Liver (tissue), 9 donors: Measurements from ENCODE around the gene SLC5A2. TPM values are rescaled to one million over a fixed set of nuclear protein-coding genes. Genes with fewer than 3 reads are reported as not detected.
A peak's percentile ranks its signal among the peaks of the same experiment; 100 is the strongest.

ENCODE experiments used
- DNase-seq: peaks from one replicate; pipeline ENCODE4 v3.0.0-alpha.2; 2017; ENCODE audit warnings: low spot score
- H3K27ac ChIP-seq, 2 donors: one replicate each; pipeline ENCODE4 v1.7.0; 2013; ENCODE audit warnings: inconsistent platforms in 2 of 2, low read length in 2 of 2, control low read depth in 1 of 2, low read depth in 1 of 2, mild to moderate bottlenecking in 1 of 2
- H3K27me3 ChIP-seq, 4 donors: one replicate each; pipeline versions ENCODE4 v1.6.1 to v1.7.0; 2013; ENCODE audit warnings: low read length in 3 of 4, inconsistent platforms in 1 of 4, mild to moderate bottlenecking in 1 of 4, moderate library complexity in 1 of 4; ENCODE audit not compliant: control insufficient read depth in 4 of 4, insufficient read depth in 4 of 4
- H3K36me3 ChIP-seq, 4 donors: one replicate each; pipeline versions ENCODE4 v1.6.1 to v1.7.0; 2013; ENCODE audit warnings: low read length in 3 of 4, mild to moderate bottlenecking in 3 of 4, low read depth in 1 of 4, moderate library complexity in 1 of 4; ENCODE audit not compliant: control insufficient read depth in 4 of 4, insufficient read depth in 3 of 4
- H3K4me1 ChIP-seq, 4 donors: one replicate each; pipeline versions ENCODE4 v1.6.1 to v1.7.0; 2013; ENCODE audit warnings: low read length in 3 of 4, mild to moderate bottlenecking in 3 of 4, moderate library complexity in 1 of 4; ENCODE audit not compliant: control insufficient read depth in 4 of 4, insufficient read depth in 4 of 4
- H3K4me3 ChIP-seq, 3 donors: one replicate each; pipeline versions ENCODE4 v1.6.1 to v1.7.0; 2013; ENCODE audit warnings: low read length in 3 of 3, control low read depth in 1 of 3, low read depth in 1 of 3, mild to moderate bottlenecking in 1 of 3
- H3K9ac ChIP-seq, 2 donors: one replicate each; pipeline ENCODE4 v1.7.0; 2013; ENCODE audit warnings: low read length in 2 of 2, mild to moderate bottlenecking in 2 of 2, moderate library complexity in 2 of 2, control low read depth in 1 of 2, low read depth in 1 of 2
- H3K9me3 ChIP-seq, 4 donors: one replicate each; pipeline versions ENCODE4 v1.6.1 to v1.7.0; 2013; ENCODE audit warnings: low read length in 3 of 4; ENCODE audit not compliant: control insufficient read depth in 4 of 4
- EGR1 ChIP-seq, 2 donors: IDR thresholded peaks; 2 replicates each; pipeline ENCODE4 v1.6.1; 2016 to 2018; ENCODE audit warnings: antibody characterized with exemption in 2 of 2, low read depth in 2 of 2
- FOXA1 ChIP-seq: IDR thresholded peaks from 2 replicates; pipeline ENCODE4 v1.6.1; 2016; ENCODE audit warnings: antibody characterized with exemption
- FOXA2 ChIP-seq: IDR thresholded peaks from 2 replicates; pipeline ENCODE4 v1.6.1; 2016; ENCODE audit warnings: antibody characterized with exemption
- HNF4A ChIP-seq, 2 donors: conservative IDR thresholded peaks; 2 replicates each; pipeline ENCODE4 v1.6.1; 2016; ENCODE audit warnings: antibody characterized with exemption in 2 of 2, mild to moderate bottlenecking in 2 of 2
- NR2F2 ChIP-seq: IDR thresholded peaks from 2 replicates; pipeline ENCODE4 v1.6.1; 2016; ENCODE audit warnings: antibody characterized with exemption
- RAD21 ChIP-seq, 2 donors: IDR thresholded peaks; 2 replicates each; pipeline ENCODE4 v1.6.1; 2016; ENCODE audit warnings: antibody characterized with exemption in 2 of 2, mild to moderate bottlenecking in 2 of 2
- WGBS: extraction: QIAGEN DNeasy Blood & Tissue Kit; methylation state at CpG from one replicate; pipeline ENCODE4 v1.1.7; 2013; 5-methylcytosine and 5-hydroxymethylcytosine counted together
- polyA plus RNA-seq, 2 donors: library from polyadenylated mRNA; stranded (reverse) in 1 of 2; unstranded in 1 of 2; fragments of 200-250 nt in 1 of 2; fragments of >200 nt in 1 of 2; fragmentation: Nextera tagmentation in 1 of 2; extraction: Ambion mirVana in 1 of 2; gene quantifications; one replicate each; pipeline versions ENCODE4 v1.2.1 to v1.2.3, GENCODE V29; 2013 to 2015
- total RNA-seq, 2 donors: library from RNA; depleted of rRNA; stranded (reverse); fragments of >200 nt; gene quantifications; one replicate each; pipeline ENCODE4 v1.2.3, GENCODE V29; 2014
- TF ChIP-seq, protein P1 (sequence below): IDR thresholded peaks from 2 replicates; pipeline ENCODE4 v1.6.1; 2016; ENCODE audit warnings: antibody characterized with exemption
- TF ChIP-seq, protein P2 (sequence below): IDR thresholded peaks from 2 replicates; pipeline ENCODE4 v1.6.1; 2016; ENCODE audit warnings: antibody characterized with exemption
- TF ChIP-seq, protein P3 (sequence below): IDR thresholded peaks from 2 replicates; pipeline ENCODE4 v1.6.1; 2016; ENCODE audit warnings: antibody characterized with exemption
- TF ChIP-seq, protein P4 (sequence below): fragments of 150-350 bp; IDR thresholded peaks from 2 replicates; pipeline ENCODE4 v1.5.1; 2017; ENCODE audit warnings: improper control_type of control experiment, low read depth, low read length; ENCODE audit not compliant: missing input control
- donor health status: healthy.
- donor health status: healthy.
- donor health status: healthy.
- donor health status: healthy.
- donor health status: healthy.

Gene SLC5A2
- total and polyA plus RNA-seq, 4 donors: 0.14 to 8.1 (median 0.93) TPM; not detected in 1

DNA sequence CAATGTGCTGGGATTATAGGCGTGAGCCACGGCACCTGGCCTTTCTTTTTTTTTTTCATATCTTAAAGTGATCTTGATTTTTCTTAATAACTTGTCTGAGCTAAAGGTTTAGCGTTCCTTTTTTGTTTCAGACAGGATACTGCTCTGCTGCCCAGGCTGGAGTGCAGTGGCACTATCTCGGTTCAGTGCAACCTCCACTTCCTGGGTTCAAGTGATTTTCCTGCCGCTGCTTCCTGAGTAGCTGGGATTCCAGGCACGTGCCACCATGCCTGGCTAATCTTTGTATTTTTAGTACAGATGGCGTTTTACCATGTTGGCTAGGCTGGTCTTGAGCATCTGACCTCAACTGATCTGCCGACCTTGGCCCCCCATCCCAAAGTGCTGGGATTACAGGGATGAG is 21.2 kb downstream of the SLC5A2 start:
- DNase-seq: no peak
- H3K27me3 ChIP-seq: no peaks in the 10 kb centered on the region
- WGBS: 75% methylated on average over 8 of the region's 8 CpGs
- no peak overlapping the region for H3K4me3 ChIP-seq
- H3K4me1 ChIP-seq: peaks cover 12 to 73% (median 60%) of the 10 kb centered on the region in 4 donors
- H3K9ac ChIP-seq: no peak overlapping the region
- H3K27ac ChIP-seq: no peak overlapping the region
- no peaks in the 10 kb centered on the region for H3K9me3 ChIP-seq
- peaks cover 0 to 7% (median 3%) of the 10 kb centered on the region in 4 donors for H3K36me3 ChIP-seq
- peak; percentile 81 for TF ChIP-seq NR2F2
- no peak for TF ChIP-seq FOXA2
- TF ChIP-seq, protein P1, sequence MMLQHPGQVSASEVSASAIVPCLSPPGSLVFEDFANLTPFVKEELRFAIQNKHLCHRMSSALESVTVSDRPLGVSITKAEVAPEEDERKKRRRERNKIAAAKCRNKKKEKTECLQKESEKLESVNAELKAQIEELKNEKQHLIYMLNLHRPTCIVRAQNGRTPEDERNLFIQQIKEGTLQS: no peak
- TF ChIP-seq FOXA1: no peak
- TF ChIP-seq, protein P2, sequence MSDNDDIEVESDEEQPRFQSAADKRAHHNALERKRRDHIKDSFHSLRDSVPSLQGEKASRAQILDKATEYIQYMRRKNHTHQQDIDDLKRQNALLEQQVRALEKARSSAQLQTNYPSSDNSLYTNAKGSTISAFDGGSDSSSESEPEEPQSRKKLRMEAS: no peak
- TF ChIP-seq EGR1 (IDR thresholded peaks at IDR 0.05; ENCODE audit: low read depth in 2 of 2): no peak
- TF ChIP-seq RAD21 (IDR thresholded peaks at IDR 0.05): no peak

DNA sequence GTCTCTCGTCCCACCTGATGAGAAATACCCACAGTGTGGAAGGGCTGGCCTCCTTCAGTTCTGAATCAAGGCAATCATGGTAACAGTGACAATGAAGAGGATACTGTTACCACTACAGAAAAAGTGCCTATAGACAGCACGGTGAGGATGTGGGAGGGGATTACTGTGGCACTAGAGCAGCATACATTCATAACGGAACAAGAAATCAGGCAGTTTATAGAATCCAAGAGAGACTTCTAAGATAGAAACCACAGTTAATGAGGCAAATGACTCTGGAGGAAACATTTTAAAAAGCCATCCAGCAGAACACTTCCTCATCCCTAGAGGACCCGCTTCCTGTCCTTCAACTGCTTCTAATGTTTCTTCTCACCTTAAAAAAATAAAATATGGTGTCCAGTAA is 22.6 kb downstream of the SLC5A2 start:
- no peak for DNase-seq
- Histone ChIP-seq H3K27ac (no peak overlapping the region), H3K9ac (no peak overlapping the region), H3K9me3 (no peaks in the 10 kb centered on the region), H3K27me3 (no peaks in the 10 kb centered on the region), H3K4me3 (no peak overlapping the region), H3K36me3 (peaks cover 0 to 3% (median 0%) of the 10 kb centered on the region in 4 donors), H3K4me1 (peaks cover 12 to 79% (median 60%) of the 10 kb centered on the region in 4 donors)
- WGBS: 82% methylated on average over 4 of the region's 4 CpGs
- TF ChIP-seq FOXA2 (no peak), HNF4A (conservative IDR thresholded peaks at IDR 0.05) (no peak)
- TF ChIP-seq, protein P3, sequence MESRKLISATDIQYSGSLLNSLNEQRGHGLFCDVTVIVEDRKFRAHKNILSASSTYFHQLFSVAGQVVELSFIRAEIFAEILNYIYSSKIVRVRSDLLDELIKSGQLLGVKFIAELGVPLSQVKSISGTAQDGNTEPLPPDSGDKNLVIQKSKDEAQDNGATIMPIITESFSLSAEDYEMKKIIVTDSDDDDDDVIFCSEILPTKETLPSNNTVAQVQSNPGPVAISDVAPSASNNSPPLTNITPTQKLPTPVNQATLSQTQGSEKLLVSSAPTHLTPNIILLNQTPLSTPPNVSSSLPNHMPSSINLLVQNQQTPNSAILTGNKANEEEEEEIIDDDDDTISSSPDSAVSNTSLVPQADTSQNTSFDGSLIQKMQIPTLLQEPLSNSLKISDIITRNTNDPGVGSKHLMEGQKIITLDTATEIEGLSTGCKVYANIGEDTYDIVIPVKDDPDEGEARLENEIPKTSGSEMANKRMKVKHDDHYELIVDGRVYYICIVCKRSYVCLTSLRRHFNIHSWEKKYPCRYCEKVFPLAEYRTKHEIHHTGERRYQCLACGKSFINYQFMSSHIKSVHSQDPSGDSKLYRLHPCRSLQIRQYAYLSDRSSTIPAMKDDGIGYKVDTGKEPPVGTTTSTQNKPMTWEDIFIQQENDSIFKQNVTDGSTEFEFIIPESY: no peak

DNA sequence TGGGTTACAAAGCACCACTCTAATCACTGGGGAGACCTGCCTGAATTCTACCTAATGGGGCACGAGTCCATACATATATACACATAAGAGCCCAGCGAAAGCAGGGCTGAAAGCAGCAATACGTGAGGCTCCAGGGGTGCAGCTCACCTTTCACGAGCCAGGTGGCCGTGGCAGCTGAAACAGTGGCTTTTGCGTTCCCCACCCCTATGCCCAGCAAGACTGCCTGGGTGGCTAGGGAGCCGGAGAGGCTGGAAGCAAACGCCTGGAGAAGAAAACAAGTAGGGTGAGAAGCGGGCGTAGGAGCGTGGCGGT is 24.6 kb downstream of the SLC5A2 start:
- H3K9me3 ChIP-seq: no peaks in the 10 kb centered on the region
- TF ChIP-seq RAD21 (IDR thresholded peaks at IDR 0.05) (no peak), HNF4A (conservative IDR thresholded peaks at IDR 0.05) (no peak)
- TF ChIP-seq, protein P4, sequence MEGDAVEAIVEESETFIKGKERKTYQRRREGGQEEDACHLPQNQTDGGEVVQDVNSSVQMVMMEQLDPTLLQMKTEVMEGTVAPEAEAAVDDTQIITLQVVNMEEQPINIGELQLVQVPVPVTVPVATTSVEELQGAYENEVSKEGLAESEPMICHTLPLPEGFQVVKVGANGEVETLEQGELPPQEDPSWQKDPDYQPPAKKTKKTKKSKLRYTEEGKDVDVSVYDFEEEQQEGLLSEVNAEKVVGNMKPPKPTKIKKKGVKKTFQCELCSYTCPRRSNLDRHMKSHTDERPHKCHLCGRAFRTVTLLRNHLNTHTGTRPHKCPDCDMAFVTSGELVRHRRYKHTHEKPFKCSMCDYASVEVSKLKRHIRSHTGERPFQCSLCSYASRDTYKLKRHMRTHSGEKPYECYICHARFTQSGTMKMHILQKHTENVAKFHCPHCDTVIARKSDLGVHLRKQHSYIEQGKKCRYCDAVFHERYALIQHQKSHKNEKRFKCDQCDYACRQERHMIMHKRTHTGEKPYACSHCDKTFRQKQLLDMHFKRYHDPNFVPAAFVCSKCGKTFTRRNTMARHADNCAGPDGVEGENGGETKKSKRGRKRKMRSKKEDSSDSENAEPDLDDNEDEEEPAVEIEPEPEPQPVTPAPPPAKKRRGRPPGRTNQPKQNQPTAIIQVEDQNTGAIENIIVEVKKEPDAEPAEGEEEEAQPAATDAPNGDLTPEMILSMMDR: no peak
- no peak for DNase-seq
- H3K27me3 ChIP-seq: no peaks in the 10 kb centered on the region
- peaks cover 7 to 58% (median 40%) of the 10 kb centered on the region in 4 donors for H3K4me1 ChIP-seq
- peak overlapping the region; percentile 80 to 100 for H3K9ac ChIP-seq
- 1% methylated on average over 12 of the region's 12 CpGs for WGBS
- peak overlapping the region; percentile 89 to 97 (median 90) for H3K4me3 ChIP-seq
- H3K27ac ChIP-seq: peak overlapping the region; percentile 74 to 88
- peaks cover 0 to 3% (median 0%) of the 10 kb centered on the region in 4 donors for H3K36me3 ChIP-seq
